NCI-H2029 treated with DMSO at 0.1 percent for 48 hours (cell line): Measurements from ENCODE around the gene FGF2.
"Not testable (repeated sequence)": the region's sequence is repeated elsewhere in the genome, so short reads cannot be mapped to it uniquely, and the experiment has no call there.

Source experiments
- DNase-seq: peaks from one replicate; lab custom pipeline; 2025; lab: John Stamatoyannopoulos, UW

FGF2 gene

GRCh38 chr4:122930862-122931261 lies 104.2 kb downstream of the FGF2 start:
- DNase-seq, result peak; percentile 10

- no peak for DNase-seq
Observed at GRCh38 chr4:122932763-122933162, 106.1 kb downstream of the FGF2 start.

- DNase-seq, result not testable (repeated sequence)
Observed at GRCh38 chr4:122945136-122945535, 118.5 kb downstream of the FGF2 start.

GRCh38 chr4:122946142-122946541 lies 119.5 kb downstream of the FGF2 start:
- no peak for DNase-seq
